ENCODE results near the gene HRH2.

The HRH2 gene

DNA sequence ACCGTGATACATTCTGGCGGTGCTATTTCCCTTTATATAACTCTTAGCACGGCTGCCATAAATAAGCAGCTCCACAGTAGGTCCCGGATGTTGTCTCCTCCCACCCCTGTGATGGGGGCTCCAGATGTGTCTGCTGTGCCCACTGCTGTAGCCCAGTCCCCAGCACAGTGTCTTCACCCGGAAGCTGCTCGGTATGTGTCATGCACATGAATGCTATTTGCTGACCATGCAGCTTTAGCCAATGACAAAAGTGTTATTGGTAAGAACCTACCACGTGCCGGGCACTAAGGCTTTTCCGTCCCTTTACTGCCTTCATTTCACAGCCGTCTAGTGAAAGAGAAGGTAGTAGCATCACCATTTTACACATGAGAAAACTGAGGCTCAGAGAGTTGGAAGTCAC, 20.2 kb downstream of the HRH2 start:
- FAIRE-seq = no peak

DNA sequence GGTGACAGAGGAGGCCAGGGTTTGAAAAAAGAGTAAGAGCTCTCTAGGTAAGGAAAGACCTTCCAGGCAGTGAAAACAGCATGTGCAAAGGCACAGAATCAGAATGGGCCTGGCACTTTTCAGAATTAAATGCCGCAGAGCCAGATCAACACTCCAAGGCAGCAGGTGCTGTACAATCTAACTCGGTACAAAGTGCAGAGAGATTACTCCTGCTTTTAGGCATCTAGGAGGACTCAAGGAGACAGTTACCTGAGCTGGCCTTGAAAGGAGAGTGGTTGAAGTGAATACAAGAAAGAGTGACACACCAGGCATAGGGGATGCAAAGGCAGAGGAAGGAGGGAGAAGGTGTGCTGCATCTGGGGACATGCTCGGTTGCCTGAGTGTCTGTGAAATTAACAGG, 21.5 kb downstream of the HRH2 start:
- no peak for FAIRE-seq

DNA sequence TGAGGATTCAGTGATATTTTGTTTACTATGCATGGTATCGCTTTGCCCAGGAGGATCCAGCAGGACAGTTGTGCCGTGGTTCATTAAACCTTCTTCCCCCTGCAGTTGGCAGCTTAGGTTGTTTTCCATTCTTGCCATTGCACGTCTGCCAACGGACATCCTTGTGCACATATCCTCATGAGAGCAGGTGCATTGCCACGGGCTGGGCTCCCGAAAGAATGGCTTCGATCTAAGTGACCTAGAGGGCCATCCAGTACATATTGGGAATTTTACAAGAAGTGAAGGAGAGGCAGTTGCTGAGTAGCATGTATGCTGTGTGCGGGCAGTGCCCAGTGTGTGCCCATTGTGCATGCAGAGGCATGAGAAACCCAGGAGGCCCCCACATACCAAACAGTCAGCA, 22.1 kb downstream of the HRH2 start:
- no peak for FAIRE-seq

DNA sequence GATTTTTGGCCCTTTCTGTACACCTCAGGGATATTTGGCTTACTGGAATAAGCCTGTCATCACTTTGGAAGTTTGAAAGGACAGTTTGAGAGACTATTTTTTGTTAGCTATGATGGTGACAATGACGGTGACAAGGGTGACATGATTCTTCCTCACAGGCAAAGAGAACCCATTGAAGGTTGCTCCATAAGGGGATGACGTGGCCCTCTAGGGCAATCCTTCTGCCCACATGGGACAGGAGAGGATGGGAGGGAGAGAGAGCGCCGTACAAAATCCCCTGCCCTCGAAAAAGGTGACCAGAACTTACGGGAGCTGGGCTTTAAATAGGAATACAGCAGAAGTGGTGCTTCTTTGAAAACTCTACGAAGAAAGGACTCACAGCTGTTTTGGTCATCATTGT, 22.6 kb downstream of the HRH2 start:
- no peak for FAIRE-seq

DNA sequence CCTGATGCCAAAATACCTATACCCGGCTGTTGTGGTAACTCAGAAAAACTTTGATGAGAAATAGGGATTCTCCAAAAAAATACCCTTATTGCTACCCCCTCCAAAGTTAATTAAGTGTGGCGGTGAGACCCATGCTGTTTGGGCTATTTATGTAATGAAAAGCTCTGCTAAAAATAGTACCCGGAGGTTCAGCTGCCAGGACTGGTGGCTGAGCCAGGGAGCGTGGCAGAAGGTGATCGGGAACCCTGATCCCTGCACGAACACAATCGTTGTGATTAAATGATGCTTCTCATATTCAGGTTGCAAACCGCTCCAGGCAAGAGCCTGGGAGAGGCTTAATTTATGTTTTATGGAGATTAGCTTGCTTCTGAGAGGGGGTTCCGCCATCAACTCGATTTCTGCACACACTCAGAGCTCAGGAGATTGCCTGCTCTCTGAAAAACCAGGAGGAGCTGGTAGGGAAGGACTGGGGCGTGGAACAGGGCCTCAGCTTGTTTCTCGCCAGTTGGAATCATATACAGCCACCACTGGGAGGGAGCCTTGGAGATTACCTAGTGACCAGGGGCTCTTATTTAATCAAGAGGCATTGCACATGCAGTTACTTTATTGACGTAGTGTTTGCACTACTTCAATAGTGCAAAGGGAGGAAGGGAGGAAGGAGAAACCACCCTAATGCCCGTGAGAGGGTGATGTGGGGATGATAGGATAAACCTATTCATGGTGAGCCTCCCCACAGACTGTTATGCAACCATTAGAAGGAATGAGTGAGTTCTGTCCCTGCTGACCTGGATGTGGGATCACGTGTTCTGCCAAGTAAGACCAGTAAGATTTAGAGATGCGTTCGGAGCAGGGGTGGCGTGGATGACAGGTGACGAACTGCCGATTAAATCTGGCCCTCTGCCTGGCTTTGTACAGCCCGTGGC, 23.4 kb downstream of the HRH2 start:
- FAIRE-seq = no peak

DNA sequence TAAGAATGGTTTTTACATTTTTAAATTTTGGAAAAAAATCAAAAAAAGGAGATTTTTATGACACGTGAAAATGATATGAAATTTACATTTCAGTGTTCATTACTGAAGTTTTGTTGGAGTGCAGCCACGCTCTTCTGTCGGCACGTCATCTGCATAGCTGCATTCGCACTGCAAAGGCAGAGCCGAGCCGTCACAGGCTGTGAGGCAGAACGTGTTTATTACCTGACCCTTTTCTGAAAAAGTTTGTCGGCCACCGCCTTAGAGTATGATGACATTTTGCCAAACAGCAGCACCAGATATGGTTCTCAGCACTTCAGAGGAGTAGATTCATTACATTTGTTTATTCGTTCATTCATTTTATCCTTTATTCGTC, 24.1 kb downstream of the HRH2 start:
- FAIRE-seq = no peak

DNA sequence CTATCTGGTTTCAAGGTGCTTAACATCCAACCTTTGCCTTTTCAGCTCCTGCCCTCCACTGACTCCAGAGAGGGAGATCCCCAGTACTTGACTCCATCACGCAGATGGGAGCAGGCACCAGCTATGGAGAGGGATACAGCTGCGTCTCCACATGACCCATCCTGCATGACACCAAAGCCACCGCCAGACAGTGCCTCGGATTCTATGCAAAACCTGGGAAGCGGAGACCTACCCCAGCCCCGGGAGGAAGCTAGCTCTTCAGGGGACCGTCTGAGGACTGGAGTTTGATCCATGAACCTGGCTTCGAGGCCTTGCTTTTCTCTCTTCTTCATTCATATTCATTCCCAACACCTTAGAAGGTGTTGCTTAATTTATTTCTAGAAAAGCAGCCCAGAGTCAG, 24.8 kb downstream of the HRH2 start:
- FAIRE-seq = no peak

DNA sequence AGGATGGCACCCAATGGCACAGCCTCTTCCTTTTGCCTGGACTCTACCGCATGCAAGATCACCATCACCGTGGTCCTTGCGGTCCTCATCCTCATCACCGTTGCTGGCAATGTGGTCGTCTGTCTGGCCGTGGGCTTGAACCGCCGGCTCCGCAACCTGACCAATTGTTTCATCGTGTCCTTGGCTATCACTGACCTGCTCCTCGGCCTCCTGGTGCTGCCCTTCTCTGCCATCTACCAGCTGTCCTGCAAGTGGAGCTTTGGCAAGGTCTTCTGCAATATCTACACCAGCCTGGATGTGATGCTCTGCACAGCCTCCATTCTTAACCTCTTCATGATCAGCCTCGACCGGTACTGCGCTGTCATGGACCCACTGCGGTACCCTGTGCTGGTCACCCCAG, 25.4 kb downstream of the HRH2 start:
- FAIRE-seq = no peak

DNA sequence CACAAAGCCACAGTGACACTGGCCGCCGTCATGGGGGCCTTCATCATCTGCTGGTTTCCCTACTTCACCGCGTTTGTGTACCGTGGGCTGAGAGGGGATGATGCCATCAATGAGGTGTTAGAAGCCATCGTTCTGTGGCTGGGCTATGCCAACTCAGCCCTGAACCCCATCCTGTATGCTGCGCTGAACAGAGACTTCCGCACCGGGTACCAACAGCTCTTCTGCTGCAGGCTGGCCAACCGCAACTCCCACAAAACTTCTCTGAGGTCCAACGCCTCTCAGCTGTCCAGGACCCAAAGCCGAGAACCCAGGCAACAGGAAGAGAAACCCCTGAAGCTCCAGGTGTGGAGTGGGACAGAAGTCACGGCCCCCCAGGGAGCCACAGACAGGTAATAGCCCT, 26.1 kb downstream of the HRH2 start:
- no peak for FAIRE-seq

DNA sequence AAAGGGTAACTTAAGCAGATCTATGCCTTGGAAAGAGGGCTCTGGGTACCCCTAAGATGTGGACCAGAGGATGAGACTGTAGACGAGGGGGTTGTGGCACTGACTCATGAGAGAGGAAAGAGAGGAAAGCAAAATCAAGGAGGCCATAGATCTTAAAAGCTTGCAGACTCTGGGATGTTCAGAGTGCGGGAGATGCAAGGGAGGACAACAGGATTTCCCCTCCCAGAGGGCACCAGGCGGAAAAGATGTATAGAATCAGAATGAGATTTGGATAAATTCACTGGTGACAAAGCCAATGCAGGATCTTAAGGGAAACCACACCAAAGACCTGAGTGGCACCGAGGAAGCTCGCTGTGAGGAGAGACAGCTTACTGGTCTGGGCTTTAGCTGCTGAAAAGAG, 27.1 kb downstream of the HRH2 start:
- FAIRE-seq = no peak

DNA sequence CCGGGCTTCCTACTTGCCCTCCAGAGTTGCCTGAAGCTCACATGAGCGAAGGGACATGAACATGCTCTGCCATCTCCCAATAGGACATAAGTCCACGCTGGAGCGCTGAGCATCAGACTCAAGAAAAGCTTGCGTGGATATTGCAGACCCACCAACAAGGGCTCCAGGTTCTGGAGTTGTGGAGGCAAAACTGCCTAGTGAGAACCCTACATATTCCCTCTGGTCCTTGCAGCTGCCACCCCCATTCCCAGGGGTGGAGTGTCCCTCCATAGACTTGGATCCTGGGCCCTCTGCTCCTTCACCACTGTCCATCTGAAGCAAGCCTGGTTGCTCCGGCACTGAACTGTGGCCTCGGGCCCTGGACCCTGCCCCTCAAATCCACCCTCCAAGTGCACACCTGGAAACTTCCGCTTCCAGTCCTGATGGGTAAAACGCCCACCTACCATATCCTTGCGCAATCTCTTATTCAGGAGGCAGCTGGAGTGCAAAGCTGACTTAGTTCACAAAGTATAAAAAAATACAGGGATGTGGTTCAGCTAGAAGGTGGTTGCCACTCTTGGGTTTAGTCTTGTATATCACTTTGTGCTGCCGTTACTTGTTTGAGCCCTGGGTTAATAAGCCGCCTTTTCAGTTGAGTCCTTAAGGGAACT, 28.0 kb downstream of the HRH2 start:
- no peak for FAIRE-seq

DNA sequence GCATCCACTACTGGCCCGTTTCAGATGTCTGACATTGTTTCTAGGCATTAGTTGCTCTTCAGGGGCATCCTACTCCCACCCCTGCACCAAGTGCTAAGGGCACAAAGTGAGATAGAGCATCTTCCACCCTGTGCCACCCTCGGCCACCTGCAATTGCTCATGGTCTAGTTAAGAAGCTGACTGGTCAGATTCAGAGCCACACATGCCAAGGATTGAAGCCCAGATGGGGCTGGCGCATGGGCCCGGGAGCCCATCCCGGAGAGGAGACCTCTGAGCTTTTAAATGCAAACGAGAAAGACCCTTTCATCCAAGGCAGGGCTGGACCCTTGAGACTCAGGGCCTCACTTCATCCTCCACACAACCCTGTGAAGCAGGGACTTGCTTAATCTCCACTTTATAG, 28.5 kb downstream of the HRH2 start:
- no peak for FAIRE-seq

DNA sequence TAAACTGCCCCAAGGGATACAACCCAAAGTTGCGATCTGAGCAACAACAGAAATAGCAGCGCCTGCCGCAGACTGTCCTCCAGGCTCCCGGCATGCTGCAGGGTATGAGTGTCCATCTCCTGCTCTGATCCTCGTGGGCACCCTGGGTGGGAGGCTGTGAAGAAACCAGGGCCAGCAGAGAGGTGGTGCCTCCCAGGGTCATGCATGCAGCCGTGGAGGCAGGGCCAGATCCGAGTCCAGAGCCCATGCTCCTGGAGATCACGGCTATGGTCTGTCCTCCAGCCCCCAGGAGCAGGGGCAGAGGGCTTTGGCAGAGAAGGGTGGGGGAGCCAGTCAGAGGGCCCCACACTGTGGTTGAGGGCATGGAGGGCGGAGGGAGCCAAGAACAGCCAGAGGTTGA, 29.0 kb downstream of the HRH2 start:
- no peak for FAIRE-seq

DNA sequence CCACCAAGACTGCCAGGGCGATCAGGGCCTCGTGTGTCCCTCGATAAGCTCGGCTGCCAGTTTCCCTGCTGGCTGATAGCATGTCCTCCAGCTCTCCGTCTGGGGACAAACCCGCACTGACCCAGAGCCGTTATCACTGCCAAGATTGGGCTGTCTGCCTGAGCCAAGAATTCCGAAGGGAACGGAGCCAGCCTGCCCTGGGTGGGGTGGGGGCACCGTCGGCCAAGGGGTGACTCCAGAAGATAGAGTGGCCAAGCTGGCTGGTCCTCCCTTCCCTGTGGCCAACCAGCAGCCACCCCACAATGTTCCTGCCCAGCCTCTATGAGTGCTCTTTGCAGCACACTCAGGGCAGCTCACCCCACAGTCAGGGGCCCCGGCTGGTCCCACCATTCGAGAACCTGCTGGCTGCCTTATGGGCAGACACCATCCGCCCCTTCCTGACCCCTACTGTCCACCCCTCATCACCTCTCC, 29.4 kb downstream of the HRH2 start:
- no peak for FAIRE-seq

DNA sequence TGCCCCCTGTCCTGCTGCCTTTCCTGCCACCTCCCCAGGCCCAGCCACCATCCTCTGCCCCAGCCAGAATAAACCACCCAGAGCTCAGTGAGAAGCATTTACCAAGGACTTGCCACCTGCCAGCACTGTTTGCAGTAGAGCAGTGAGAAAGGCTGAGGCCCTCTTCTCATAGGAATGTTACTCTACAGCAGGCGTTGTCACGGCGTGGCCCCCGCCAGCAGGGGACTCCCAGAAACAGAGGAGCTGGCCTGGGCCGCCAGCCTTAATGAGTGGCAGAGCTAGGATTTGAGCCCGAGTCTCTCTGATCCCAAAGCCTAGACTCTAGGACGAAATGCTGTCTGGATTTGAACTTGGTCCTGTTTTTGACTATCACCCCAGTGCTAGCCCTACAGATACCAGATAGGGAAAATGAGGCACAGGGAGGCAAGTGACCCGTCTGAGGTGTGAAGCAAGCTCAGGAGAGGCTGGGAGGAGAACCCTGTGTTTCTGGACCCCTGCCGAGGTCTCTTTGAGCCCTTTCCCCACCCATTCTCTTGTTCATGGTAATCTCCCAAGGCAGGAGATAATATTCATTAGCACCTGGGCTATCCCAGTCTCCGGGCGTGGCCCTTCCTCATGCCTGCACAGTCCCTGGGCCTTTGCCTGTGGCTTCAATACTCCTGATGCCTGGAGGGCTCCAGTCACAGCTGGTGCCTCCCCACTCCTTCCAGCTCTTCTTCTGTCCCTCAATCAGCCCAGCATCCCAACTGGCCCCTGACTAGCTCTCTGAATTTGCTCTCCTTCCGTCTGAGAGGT, 30.7 kb downstream of the HRH2 start:
- FAIRE-seq = no peak

DNA sequence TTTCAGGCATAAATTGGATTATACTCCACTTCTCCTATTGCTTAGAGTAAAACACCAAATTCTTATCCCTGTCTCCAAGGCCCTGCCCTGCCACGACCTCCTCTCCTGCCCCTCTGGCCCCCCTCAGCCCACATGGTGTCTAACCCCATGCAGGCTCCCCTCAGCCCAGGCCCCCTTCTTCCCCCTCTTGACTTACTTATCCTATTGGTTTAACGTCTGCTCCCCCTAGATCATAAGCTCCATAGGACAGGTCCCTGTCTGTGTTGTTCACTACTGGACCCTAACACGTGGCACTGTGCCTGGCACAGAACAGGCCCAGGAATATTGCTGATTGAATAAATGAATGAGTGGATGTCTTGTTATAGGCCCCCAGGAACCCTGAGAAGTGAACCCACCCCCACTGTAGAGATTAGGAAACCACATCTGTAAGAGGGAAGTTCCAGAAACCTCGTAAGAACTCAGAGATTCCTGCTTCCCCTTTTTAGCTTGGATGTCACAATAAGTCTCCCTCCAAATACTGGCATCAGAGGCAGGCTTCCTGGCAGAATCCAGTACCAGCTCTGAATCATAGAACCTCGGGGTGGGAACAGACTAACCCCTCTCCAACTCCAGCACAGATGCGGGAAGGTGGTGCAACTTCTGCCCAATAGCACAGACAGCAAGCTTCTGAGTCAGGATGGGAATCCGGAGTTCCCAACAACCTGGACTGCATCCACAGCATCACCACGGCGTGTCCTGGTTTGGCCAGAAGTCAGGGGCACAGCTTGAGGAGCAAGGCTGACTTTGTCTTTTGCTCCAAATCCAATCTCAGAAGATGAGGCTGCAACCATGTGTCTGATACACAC, 31.5 kb downstream of the HRH2 start:
- no peak for FAIRE-seq

DNA sequence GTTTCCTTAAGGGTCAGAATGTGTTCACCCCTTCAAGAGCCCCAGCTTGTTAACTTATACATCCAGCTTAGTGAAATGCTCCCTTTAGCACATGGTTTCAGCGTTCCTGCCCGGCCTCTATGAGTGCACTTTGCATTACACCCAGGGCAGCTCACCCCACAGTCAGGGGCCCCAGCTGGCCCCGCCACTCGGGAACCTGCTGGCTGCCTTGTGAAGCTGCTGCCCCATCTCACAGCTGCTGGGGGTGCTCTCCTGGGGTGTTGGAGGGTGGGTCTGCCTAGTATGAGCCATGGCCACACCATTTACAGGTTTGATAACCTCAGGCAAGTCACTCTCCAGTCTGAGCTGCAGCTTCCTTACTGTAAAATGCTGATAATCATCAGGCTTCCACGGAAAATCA, 32.2 kb downstream of the HRH2 start:
- FAIRE-seq = no peak

DNA sequence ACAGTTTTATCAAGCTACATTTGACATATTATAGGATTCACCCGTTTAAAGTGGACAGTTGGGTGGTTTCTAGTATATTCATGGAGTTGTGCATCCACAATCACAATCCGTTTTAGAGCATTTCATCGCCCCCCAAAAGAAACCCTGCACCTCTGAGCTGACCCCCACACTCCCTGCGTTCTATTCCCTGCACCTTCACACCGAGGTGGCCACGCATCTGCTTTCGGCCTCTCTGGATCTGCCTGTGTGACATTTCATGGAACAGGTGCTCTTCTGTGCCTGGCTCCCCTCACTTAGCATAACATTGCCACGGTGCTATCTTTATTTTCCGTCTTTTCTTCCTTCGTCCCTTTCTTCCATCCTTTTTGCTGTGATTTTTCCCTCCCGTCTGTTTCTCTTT, 32.7 kb downstream of the HRH2 start:
- FAIRE-seq = no peak

DNA sequence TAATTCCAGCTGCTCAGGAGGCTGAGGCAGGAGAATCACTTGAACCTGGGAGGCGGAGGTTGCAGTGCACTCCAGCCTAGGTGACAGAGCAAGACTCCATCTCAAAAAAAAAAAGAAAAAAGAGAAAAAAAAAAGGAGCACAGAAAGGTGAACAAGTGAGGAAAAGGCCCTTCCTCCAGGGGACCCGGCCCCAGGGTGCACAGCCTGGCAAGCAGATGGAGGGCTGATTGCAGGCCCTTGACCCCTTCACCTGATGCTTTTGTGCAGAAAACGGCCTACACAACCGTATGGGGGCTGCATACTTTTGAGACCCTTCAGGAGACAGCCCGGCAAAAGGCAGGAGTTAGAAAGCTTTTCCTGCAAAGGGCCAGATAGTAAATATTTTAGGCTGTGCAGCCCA, 33.9 kb downstream of the HRH2 start:
- no peak for FAIRE-seq

DNA sequence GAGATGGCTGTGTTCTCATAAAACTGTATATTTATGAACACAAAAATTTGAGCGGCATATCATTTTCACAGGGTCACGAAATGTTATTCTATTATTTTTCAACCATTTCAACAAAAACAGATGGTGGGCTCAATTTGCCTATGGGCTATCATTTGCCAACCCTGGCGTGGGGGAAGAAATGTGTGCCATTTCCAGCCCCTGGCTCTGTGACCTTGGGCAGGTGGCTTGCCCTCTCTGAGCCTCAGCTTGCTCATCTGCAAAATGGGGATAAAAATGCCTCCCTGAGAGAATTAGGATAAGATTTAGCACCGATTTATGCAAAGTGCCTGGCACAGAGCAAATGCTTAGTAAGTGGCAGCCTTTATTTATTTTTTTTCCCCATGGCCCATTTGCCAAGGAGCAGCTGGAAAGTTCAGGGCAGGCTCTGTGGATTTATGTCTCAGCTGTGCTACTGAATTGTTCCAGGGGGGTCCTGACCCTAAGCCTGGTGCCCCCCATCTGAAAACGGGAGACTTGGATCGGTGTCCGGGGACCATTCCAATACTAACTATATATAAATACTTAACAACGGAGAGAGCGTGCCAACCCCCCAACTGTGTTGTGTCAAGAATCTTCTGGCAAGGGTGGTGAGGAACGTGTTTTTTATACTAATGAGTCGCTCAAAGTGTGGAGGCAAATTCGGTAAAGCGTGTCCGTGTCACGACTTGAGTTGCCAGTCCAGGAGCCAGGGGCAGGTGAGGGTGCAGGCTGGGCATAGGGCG, 34.5 kb downstream of the HRH2 start:
- FAIRE-seq = no peak

DNA sequence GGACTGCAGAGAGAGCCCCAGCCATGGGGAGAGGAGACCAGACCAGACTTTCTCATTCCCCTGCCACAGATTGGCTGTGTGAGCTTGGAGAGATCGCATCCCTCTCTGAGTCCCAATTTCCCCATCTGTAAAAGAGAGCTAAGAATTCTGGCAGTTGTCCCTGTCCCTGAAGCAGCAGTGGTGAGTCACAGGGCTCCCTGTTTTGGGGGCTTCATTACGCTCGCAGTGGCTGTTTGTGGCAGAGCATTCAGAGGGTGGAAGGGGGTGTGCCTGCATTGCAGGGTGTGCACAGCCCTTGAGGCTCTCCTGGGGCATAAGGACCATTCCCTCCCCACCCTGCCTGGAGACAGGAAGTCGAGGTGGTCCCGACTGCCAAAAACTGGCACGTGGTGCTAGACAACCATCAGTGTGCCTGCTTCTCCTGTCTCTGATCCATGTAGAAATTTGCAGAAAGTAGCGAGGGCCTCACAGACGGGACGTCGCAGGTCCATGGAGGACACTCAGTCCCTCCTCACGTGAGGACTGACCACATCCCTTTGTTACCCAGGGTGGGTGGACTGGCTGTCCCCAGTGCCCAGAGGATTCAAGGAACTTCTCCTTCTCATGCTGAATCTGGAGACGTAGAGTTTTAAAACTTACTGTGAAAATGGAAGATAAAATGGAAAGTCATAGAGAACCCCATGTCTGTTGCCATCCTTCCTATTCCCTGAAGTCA, 35.3 kb downstream of the HRH2 start:
- no peak for FAIRE-seq

All from TTC549 (cell line).